GM18498 (cell line): Measurements from ENCODE around the gene EMC9.

Source experiments
- ATAC-seq: cut with Tn5 transposase; IDR thresholded peaks from one replicate; pipeline ENCODE4 v1.9.1; 2021; ENCODE audit warnings: mild to moderate bottlenecking, moderate library complexity; ENCODE audit not compliant: unreplicated experiment

EMC9 gene

GRCh38 chr14:24132061-24132685 lies 9.2 kb downstream of the EMC9 start:
- ATAC-seq = no peak

GRCh38 chr14:24131549-24131966 lies 9.8 kb downstream of the EMC9 start:
- no peak for ATAC-seq

- ATAC-seq = no peak
Observed at GRCh38 chr14:24130717-24131548, 10.5 kb downstream of the EMC9 start.

- no peak for ATAC-seq
Observed at GRCh38 chr14:24130380-24130716, 11.0 kb downstream of the EMC9 start, which contains the start of gene FITM1. Gene FITM1 (plus strand): TSS chr14:24130659. CDS start chr14:24131564, 905 bp downstream.

- ATAC-seq = no peak
Observed at GRCh38 chr14:24129410-24129998, 11.9 kb downstream of the EMC9 start.

- no peak for ATAC-seq
Observed at GRCh38 chr14:24127673-24128072, 13.7 kb downstream of the EMC9 start.

GRCh38 chr14:24126939-24127338 lies 14.5 kb downstream of the EMC9 start:
- ATAC-seq = no peak

- ATAC-seq = no peak
Observed at GRCh38 chr14:24123424-24124417, 17.7 kb downstream of the EMC9 start.

- ATAC-seq = no peak
Observed at GRCh38 chr14:24122898-24123297, 18.5 kb downstream of the EMC9 start.

GRCh38 chr14:24122416-24122815 lies 19.0 kb downstream of the EMC9 start:
- no peak for ATAC-seq

- ATAC-seq = no peak
Observed at GRCh38 chr14:24121210-24121609, 20.2 kb downstream of the EMC9 start.

GRCh38 chr14:24119691-24120090 lies 21.7 kb downstream of the EMC9 start:
- no peak for ATAC-seq

- no peak for ATAC-seq
Observed at GRCh38 chr14:24117179-24117578, 24.2 kb downstream of the EMC9 start.

GRCh38 chr14:24116128-24116814 lies 25.1 kb downstream of the EMC9 start:
- ATAC-seq = no peak

- no peak for ATAC-seq
Observed at GRCh38 chr14:24115422-24116127, 25.8 kb downstream of the EMC9 start.

- ATAC-seq = peak; percentile 87
Observed at GRCh38 chr14:24114532-24115421, 26.6 kb downstream of the EMC9 start, which contains the start of the genes DCAF11 and NRL. Gene DCAF11 (plus strand): TSS chr14:24114777. CDS start chr14:24115595, 818 bp downstream. Gene NRL (minus strand): TSS chr14:24114949. CDS start chr14:24082848, 32,101 bp downstream.

GRCh38 chr14:24113801-24114531 lies 27.4 kb downstream of the EMC9 start:
- peak; percentile 31 for ATAC-seq

GRCh38 chr14:24113379-24113800 lies 28.0 kb downstream of the EMC9 start:
- ATAC-seq = no peak
